ENCODE results near the gene DPH3.

DNA sequence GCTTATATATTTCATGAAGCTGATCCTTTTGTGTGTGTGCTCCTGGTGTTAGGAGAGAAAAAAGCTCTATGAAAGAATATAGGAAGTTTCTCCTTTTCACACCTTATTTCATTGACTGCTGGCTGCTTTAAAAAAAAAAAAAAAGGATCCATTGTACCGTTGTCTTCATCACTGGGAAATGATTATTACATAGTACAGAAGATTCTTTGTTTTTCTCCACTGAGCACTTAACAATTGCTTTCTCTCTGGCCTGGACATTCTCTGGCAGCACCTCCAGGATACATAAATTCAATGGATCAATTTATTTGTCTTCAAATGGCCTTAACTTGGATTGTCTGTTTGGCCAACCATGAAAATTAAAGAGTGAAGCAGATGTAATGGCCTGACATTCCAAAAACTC is 37.2 kb downstream of the DPH3 start:
- TF ChIP-seq, protein P1, sequence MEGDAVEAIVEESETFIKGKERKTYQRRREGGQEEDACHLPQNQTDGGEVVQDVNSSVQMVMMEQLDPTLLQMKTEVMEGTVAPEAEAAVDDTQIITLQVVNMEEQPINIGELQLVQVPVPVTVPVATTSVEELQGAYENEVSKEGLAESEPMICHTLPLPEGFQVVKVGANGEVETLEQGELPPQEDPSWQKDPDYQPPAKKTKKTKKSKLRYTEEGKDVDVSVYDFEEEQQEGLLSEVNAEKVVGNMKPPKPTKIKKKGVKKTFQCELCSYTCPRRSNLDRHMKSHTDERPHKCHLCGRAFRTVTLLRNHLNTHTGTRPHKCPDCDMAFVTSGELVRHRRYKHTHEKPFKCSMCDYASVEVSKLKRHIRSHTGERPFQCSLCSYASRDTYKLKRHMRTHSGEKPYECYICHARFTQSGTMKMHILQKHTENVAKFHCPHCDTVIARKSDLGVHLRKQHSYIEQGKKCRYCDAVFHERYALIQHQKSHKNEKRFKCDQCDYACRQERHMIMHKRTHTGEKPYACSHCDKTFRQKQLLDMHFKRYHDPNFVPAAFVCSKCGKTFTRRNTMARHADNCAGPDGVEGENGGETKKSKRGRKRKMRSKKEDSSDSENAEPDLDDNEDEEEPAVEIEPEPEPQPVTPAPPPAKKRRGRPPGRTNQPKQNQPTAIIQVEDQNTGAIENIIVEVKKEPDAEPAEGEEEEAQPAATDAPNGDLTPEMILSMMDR (conservative IDR thresholded peaks at IDR 0.05; ENCODE audit: low read length) = no peak
- TF ChIP-seq EZH2phosphoT487 (IDR thresholded peaks at IDR 0.05; ENCODE audit: borderline replicate concordance, low read depth, low read length) = no peak

All from OCI-LY7 (cell line).